GM21381 (cell line): ENCODE results near the gene TMEM95.

Experiments
- ATAC-seq: cut with Tn5 transposase; IDR thresholded peaks from one replicate; pipeline ENCODE4 v1.9.1; 2021; ENCODE audit warnings: mild to moderate bottlenecking, moderate library complexity; ENCODE audit not compliant: unreplicated experiment

TMEM95 gene, protein sequence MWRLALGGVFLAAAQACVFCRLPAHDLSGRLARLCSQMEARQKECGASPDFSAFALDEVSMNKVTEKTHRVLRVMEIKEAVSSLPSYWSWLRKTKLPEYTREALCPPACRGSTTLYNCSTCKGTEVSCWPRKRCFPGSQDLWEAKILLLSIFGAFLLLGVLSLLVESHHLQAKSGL

GRCh38 chr17:7355053-7355452 lies at the start of gene TMEM95:
Gene TMEM95, plus strand, starts transcription at chr17:7355156. Its CDS starts 49 bp downstream, at chr17:7355205.
- no peak for ATAC-seq

DNA sequence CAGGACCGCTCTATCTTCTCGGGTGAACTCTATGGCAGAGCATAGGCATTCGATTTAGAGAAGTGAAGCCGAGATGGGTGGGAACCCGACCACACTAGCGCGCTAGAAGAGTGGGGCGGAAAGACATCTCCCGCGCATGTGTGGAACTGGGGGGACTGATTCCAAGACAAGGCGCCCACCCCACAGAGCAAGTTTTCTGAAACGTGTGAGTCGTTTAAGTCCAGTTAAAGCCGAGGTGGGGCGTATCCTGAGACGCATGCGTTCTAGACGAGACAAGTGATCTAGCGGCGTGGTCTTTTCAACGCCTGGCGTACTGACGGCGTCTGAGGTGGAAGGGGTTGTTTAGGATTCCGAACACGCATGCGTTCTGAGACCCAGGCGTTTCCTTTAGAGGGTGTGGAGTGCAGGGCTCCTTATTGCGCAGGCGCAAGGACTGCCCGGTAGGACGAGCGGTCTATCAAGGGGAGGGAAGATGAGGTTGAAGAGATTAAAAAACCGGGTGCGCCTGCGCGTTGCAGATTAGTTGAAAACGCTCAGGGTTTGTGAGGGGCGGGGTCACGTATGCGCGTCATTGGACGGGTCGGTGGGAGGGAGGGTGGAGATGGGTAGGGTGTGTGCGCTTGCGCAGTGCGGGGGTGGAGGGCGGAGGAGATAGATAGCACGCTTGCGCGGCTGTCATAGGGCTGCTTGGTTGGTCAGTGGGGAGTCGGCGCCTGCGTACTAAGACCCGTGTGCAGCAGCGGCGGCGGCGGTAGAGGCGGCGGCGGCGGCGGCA lies 47.9 kb upstream of the TMEM95 start, which contains the start of gene EIF5A:
Gene EIF5A, plus strand, starts transcription at position 718 of the 775 bp plus-strand sequence. CDS start 2,008 bp downstream, outside the sequence.
- ATAC-seq: peak; percentile 57

DNA sequence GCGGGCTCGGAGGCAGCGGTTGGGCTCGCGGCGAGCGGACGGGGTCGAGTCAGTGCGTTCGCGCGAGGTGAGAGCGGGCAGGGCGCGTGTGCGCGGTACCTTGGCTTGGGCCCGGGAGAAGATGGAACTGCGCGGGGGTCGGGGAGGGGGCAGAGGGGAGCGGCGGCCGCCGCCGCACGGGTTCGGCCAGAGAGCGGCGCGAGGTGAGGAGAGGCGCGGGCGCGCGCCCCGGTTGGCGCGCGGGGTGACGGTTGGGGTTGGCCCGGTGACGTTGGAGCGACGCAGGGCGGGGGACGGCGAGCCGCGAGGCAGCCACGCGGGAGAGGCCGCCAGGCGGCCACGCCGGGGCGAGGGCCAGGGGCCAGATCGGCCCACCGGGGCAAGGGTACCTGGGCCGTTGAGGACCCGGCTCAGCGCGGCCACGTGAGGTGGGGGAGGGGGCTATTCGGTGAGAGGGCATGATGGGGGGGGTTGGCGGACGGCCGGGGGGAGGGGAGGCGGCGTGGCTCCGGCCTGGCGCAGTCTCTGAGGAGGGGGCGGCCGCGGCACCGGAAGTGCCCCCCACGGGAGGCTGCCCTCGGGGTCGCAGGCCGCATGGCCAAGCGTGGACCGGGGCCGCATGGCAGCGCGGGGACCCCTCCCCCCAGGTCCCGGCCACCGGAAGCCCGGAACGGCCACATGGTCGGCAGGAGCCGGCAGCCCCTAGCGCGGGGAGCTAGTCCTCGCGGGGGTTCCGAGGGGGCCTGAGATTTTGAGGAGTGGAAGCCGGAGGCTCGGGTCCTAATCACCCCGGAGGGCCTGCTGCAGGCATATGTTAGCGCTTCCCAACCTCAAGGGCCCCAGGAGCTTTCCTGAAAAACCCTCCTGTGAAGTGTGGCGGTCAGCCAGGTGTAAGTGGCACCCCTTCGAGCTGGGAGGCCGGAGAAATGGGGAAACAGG lies 47.0 kb upstream of the TMEM95 start:
- ATAC-seq: peak; percentile 10

- ATAC-seq: no peak
Observed at GRCh38 chr17:7308625-7309433, 46.1 kb upstream of the TMEM95 start.

DNA sequence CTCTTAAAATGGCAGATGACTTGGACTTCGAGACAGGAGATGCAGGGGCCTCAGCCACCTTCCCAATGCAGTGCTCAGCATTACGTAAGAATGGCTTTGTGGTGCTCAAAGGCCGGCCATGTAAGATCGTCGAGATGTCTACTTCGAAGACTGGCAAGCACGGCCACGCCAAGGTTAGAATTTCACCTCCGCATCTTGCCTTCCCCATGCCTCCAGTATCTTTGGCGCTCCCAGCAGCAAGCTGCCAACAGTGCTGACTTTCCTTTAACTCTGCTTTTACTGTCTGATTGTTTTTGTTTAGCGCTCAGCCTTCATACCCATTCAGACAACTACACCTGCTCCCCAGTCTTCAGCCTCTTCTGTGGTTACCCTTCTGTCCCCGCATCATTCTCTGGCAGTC lies 45.3 kb upstream of the TMEM95 start:
- no peak for ATAC-seq

DNA sequence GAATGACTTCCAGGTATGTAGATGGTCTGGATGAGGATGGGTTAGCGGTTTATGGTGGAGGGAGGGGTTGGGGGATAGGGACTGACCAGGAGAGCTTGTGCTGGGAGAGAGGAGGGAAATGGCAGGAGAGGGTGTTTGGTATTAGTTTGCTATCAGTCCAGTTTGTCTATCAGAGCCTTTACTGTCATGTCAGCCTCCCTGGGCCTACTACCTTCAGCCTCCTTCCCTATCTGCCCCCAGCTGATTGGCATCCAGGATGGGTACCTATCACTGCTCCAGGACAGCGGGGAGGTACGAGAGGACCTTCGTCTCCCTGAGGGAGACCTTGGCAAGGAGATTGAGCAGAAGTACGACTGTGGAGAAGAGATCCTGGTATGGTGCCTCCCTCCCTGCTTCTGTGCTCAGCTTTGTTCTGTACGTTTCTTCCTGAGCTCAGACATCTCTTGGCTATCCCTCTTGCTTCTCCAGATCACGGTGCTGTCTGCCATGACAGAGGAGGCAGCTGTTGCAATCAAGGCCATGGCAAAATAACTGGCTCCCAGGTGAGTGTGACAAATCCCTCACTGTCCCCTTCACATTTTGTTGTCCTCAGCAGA lies 43.7 kb upstream of the TMEM95 start:
- ATAC-seq: no peak

GRCh38 chr17:7312432-7313087 lies 42.4 kb upstream of the TMEM95 start:
- no peak for ATAC-seq

GRCh38 chr17:7313088-7313889 lies 41.7 kb upstream of the TMEM95 start:
- ATAC-seq: no peak

GRCh38 chr17:7313890-7314718 lies 40.9 kb upstream of the TMEM95 start:
- ATAC-seq: no peak

DNA sequence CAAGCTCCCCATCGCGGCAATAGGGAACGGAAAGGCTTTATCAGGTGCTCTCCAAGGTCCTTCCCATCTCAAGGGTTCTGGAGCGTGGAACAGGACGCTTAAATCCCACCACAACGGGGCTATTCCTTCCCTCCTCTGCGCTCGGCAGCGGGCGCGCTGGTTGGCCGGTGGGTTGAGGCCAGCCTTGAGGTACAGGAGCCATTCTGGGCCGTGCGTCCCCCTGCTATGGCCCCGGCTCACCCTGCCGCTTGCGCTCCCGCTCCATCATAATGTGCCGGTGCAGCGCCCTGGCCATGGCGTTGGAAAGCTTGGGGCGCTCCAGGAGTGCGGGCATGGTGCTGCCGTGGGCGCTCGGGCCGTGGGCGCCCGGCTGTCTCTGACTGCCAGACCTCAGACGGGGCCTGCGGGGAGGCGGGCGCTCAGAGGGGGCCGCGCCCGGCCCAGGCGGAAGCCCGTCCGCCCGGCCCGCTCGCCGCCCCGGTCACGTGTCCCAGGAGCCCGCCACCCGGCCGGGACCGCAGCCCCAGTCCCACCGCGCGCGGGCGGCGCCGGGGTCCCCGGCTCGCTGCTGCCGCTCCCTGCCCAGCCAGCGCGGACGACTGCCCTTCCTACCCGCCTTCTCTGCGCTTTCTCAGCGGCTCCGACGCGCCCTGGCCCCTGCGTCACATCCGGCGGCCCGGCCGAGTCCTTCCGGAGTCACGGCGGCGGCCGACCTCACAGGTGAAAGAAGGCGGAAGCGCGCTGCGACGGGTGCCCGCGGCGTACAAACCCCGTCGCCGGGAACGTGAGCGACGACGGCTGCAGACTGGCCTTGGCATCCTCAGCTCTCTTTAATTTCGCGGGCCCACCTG lies 40.0 kb upstream of the TMEM95 start, which contains the start of gene GPS2:
Gene GPS2, minus strand, starts transcription at position 642 of the 851 bp plus-strand sequence. Its CDS starts 308 bp downstream, at position 334.
- ATAC-seq: peak; percentile 72

- ATAC-seq: no peak
Observed at GRCh38 chr17:7315570-7316235, 39.3 kb upstream of the TMEM95 start.

GRCh38 chr17:7317161-7317803 lies 37.7 kb upstream of the TMEM95 start:
- no peak for ATAC-seq

- ATAC-seq: no peak
Observed at GRCh38 chr17:7318121-7318860, 36.7 kb upstream of the TMEM95 start.

GRCh38 chr17:7321466-7321865 lies 33.5 kb upstream of the TMEM95 start:
- ATAC-seq: no peak
